HG02852 (cell line): ENCODE data around the gene ZMYND12.

Experiments
- ATAC-seq: cut with Tn5 transposase; IDR thresholded peaks from one replicate; pipeline ENCODE4 v1.9.1; 2021; ENCODE audit warnings: mild to moderate bottlenecking, moderate library complexity; ENCODE audit not compliant: unreplicated experiment

ZMYND12 gene

DNA sequence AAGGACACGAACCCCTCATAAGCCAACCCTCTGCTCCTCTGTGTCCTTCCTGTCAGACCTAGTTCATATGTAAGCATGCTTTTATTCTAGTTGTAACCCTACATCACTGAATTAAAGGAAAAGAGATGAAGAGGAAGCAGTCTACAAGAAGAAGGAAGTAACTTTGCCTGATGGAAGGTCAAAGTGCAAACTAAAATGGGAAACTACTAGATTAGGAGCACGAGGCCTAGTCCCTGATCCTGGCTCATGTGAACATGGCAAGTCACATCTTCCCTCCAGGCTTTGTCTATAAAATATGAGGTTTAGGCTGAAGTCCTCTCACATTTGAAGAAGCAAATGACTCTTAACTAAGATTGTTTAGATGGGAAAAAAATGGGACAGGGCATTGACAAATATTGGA is 13.2 kb downstream of the ZMYND12 start:
- ATAC-seq = no peak

DNA sequence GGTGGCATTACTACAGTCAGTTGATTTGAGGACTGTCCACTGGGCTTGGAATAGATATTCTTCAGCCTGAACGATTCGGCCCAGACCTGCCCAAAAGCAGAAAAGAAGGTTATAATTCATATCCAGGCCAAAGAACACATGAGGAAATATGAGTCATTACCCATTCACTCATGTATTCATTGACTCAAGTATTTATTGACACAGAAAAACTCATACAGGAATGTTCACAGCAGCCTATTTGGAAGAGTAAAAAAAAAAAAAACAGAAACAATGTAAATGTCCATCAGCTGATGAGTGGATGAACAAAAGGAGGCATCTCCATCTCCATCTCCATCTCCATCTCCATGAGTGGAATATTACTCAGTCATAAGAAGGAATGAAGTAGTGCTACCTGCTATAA is 15.9 kb downstream of the ZMYND12 start:
- no peak for ATAC-seq

DNA sequence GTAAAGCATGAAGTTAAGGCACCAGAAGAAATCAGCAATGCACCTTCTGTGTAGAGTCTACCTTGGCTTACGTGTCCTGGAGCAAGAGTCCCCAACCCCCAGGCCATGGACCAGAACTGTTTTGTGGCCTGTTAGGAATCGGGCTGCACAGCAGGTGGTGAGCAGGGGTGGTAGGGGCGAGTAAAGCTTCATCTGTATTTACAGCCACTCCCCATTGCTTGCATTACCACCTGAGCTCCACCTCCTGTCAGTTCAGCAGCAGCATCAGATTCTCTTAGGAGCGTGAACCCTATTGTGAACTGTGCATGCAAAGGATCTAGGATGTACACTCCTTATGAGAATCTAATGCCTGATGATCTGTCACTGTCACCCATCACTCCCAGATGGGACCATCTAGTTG is 21.5 kb downstream of the ZMYND12 start:
- no peak for ATAC-seq

DNA sequence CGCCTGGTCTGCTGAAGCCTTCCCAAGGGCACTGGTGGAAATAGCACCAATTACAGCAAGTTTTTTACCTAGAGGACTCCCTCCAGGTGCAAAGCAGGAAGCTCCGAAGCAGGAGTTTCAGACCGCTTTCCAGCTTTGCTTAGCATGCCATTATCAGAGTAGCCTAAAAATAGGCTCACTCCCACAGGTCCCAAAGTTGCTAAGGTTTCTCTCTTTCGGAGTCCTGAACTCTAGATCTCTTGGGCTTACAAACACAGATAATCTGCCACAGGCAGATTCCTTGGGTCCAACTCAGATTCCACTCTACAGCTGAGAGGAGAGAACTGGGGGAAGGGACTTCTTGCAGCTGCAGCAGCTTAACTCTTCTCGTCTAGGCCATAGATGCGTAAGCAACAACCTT is 22.5 kb downstream of the ZMYND12 start:
- ATAC-seq = no peak

- no peak for ATAC-seq
Observed at GRCh38 chr1:42432714-42433113, 23.1 kb downstream of the ZMYND12 start.

- ATAC-seq = no peak
Observed at GRCh38 chr1:42431514-42431913, 24.3 kb downstream of the ZMYND12 start.

- ATAC-seq = no peak
Observed at GRCh38 chr1:42430286-42431135, 25.3 kb downstream of the ZMYND12 start.

DNA sequence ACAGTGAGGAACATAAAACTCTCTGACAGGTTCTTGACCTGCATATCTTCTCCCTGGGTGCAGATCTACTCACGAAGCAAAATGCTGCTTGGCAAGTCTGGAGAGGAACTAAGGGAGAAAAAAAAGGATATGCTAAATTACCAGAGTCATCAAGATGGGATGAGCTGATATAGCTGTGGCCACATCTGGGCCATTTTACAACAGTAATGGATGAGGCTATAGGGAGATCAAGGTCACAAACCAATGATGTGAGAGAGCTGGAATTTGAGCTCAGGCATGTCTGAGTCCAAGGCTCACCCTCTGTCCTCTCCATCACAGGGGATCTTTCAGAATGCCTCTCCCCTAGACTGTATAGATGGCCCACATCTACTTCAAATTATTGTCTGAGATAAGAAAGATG is 26.2 kb downstream of the ZMYND12 start:
- no peak for ATAC-seq

GRCh38 chr1:42427240-42427639 is 28.6 kb downstream of the ZMYND12 start:
- no peak for ATAC-seq

GRCh38 chr1:42424201-42424600 is 31.6 kb downstream of the ZMYND12 start:
- no peak for ATAC-seq

DNA sequence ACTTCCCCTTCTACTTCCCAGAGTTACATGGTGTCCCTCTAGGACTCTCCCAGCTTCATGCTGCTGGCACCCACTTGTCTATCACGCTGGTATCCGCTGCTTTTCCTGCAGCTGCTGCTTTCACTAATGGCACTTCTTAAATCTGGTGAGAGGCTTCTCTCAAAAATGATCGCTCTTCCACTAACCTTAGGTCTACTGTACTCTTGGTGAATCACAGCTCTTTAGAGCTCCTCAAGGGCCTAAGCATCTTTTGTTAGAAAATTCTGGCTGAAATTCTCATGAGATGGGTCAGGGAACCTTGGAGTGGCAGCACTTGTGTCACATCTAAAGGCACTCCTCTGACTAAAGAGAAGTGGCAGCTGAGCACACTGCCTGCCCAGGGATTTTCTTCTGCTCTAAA is 32.1 kb downstream of the ZMYND12 start:
- ATAC-seq = no peak

GRCh38 chr1:42422737-42423136 is 33.1 kb downstream of the ZMYND12 start:
- no peak for ATAC-seq

DNA sequence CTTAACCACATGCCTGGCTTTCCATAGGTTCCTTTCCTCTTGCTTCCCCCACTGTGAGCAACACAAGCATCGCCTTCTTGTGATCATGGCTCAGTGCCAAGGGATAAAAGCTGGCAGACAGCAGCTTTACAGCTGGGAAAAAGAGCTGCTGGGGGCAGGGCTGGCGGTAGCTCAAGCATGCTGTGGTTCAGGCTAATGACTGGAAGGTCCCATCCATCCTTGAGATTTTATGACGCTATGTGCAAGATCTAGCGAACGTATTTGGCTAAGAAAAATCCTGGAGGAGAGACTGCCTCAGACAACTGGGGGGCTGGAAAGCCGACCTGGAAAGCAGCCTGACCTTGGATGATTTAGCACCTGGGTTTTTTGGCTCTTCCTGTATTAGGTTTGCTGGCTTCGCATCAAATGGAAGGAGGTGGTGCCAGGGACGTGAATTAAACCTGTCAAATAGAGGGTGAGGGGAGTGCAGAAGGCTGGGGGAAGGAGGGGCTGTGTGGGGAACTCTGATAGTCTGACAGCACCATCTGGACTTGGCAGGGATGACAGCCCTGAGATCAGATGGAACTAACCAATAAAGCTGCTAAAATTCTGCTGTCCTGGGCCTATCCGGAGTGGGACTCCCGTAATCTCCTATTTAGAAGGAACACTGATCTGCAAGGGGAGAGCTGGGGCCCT is 34.8 kb downstream of the ZMYND12 start:
- ATAC-seq = no peak

- no peak for ATAC-seq
Observed at GRCh38 chr1:42420121-42420520, 35.7 kb downstream of the ZMYND12 start.

DNA sequence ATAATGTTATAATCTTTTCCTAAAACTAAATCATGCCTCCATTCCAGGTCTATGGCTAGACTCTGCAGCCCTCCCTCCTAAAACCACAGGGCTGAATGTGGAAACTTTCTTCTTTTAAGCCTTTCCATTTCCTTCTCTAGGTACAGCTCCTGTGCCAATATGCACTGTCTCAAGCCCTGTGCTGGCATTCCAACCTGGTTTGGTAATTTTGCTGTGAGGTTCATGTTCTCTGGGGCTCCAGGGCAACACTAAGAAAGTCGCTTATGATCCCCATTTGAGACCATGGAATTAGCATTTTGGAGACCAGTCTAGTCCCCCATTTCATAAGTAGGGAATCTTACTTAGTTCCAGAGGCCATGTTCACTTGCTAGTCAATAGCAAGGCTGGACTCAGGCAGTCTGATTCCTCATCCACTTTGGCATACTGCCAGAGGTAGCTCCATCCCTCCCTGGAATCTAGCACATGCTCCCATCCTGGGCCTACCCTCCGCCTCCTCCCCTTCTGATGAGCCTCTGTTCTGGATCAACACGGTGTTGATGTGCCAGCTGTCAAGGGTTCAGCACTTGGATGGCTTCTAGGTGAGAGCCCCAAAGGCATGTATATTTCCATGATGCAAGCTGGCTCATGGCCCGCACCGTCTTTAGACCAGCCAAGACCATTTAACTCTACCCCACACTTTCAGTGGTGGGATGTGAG is 36.5 kb downstream of the ZMYND12 start:
- no peak for ATAC-seq

- no peak for ATAC-seq
Observed at GRCh38 chr1:42418516-42418915, 37.3 kb downstream of the ZMYND12 start.

DNA sequence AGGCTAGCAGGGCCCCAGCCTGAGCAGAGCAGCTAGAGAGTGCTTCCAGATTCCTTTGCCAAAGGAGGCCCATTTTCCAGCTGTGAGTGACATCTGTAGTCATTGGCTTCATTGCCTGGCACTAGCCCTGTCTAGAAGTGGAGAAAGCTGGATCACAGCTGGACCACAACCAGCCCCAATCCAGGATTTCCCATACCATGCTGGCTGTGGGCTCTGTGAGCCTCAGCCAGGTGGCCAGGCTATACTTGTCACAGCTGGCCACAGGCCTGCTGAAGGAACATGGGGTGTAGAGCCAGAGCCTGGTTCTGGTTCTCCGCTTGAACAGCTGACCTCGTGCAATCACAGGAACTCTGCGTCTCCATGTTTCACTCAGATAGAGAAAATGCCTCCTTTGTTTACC is 38.7 kb downstream of the ZMYND12 start:
- ATAC-seq = no peak

DNA sequence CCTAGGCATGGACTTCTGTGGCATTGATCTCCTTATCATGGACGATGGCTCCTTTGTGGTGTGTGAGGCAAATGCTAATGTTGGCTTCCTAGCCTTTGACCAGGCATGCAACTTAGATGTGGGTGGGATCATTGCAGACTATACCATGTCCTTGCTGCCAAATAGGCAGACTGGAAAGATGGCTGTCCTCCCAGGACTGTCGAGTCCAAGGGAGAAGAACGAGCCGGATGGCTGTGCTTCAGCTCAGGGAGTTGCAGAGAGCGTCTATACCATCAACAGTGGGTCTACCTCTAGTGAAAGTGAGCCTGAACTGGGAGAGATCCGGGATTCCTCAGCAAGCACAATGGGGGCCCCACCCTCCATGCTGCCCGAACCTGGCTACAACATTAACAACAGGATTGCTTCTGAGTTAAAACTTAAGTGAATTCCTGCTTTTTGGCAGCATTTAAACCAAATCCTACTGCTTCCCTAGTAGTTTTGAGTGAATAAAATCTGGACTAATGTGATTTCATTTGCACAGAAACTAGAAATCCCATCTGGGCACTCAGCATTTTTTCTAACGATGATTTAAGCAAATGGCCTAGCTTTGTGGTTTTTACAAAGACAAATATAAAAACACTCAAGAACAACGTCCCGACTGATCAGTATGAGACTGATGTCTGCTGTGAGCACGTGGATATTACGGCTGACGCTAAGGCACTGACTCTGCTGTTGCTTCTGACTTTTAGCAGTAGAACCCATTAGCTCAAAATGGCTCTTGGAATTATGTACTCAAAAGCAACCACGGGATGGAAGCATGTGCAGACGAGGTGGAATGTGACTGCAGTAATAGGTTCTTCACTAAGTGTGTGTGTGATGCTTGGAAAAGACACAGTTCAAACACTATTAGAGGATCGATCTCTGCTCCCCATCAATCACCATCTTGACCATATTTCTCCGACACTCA is 41.0 kb downstream of the ZMYND12 start:
- no peak for ATAC-seq

GRCh38 chr1:42403880-42404400 is 51.9 kb downstream of the ZMYND12 start:
- ATAC-seq = no peak

- ATAC-seq = no peak
Observed at GRCh38 chr1:42399315-42400100, 56.3 kb downstream of the ZMYND12 start.
